Measurements from ENCODE around the gene ARHGAP8. TPM values are rescaled to one million over a fixed set of nuclear protein-coding genes. Genes with fewer than 3 reads are reported as not detected.

The ARHGAP8 gene
- polyA plus RNA-seq, 1 donor: 44.4 TPM

DNA sequence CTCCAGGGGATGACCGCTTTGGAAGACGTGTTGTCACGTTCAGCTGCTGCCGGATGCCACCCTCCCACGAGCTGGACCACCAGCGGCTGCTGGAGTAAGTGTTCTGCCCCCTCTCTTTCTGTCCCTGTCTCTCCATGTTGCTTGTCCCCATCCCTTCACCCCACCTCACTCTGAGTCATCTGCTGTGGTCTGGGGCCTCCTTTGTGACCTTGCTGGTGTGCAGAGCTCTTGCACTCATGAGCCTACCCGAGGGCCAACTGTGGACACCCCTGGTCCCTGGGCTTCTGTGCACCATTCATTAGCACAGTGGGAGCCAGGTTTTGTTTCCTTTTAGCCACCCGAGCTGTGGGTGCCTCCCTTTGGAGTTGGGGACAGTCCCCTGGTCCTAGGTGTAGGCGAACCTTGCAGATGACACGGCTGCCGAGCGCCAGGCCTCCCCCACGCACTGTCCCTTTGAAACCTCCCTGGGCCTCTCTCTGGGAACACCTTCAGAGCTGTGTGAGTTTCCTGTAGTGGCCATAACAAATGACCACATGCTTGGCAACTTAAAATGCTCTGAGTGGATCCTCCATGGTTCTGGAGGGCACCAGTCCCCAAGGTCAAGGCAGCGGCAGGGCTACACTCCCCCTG lies 49.8 kb downstream of the ARHGAP8 start:
- no peak for DNase-seq

DNA sequence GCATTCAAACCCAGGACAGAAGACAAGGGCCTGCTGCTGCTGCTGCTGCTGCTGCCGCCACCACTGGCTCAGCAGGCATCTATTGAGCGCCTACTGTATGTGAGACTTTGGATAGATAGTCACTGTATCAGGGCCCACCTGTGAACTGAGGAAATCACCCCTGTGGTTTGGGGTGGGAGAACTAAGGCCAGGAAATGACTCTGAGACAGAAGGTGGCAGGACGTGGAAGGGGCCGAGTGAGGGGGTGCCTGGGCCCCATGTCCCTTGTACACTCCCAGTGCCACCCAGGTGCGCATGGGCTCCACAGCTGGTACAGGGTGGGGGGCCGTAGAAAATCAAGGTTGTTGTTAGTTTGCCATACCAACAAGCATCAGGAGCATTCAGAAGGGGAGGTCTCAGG lies 50.6 kb downstream of the ARHGAP8 start:
- DNase-seq: no peak

DNA sequence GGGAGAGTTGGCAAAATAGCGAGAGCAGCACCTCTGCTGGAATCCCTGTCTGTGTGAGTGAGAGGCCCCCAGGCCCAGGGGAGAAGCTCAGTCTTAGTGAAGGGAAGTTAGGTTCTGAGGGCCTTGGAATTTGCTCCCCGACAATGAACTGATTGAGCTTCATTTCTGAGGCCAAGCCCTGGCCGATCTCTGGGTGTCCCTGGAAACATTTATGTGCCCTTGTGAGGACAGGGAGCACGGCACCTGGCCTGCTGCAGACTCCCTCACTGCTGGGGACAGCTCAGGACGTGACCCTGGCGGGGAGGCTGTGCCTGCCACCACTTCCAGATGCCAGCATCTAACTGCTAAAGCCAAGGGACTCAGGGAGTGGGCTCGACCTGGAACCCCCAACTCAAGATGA lies 52.0 kb downstream of the ARHGAP8 start:
- DNase-seq: no peak

DNA sequence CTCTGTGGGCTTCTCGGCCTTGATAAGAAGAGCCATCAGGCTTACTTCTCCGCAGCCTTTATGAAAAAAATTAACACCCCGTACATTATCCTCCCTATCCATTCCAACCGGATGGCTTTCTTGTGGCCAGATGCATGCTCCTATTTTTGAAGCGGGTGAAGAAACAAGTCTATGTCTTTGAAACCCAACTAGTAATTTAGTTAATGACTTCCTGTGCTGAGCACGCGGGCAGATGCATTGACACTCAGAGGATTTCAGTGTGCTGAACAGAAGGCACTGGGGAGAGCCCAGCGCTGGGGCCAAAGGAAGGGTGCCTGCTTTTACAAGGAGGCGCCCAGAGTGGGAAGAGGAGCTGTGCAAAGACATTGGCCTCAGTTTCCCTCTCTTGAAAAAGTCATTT lies 53.3 kb downstream of the ARHGAP8 start:
- DNase-seq: no peak

DNA sequence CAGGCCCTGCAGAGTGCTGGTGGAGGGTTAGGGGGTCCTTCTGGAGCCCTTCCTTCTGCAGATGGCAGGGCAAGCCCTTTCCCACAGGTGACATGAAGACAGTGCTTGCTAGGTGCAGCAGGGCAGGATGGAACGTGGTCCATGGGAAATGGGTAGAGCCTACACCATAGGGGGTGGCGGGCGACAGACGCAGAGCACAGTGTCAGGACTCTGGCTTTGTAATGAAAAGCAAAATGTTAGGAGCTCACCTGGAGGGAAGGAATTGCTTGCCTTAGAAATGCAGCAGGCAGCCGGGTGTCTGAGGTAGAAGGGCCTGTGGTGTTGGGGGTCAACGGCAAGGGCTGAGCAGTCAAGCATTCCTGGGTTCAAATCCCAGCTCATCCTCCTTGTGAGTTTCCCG lies 54.9 kb downstream of the ARHGAP8 start:
- no peak for DNase-seq

DNA sequence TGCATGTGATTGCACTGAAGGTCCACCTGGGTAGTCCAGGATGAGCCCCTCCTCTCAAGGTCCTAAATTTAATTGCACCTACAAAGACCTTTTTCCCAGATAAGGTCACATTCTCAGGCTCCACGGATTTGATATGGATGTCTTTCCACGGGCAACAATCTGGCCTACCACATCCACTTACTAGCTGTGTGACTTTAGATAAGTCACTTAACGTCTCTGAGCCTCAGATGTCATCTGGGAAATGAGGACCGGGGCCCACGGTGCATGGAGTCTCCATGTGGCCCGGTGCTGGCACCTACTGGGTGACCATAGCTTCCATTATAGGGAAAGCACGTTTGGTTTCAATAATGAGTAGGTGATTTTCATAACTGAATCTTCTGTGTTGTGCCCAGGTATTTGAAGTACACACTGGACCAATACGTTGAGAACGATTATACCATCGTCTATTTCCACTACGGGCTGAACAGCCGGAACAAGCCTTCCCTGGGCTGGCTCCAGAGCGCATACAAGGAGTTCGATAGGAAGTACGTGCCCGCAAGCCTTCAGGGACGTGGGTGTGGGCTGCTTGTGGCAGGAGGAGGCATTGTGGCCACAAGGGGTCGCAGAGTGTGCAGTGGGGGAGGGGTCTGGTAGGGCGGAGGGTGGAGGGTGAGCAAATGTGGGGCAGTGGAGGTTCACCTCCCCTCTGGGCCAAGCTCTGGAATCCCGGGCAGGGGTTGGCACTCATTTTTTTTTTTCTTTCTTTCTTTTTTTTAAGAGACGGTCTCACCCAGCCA lies 55.7 kb downstream of the ARHGAP8 start:
- DNase-seq: no peak

DNA sequence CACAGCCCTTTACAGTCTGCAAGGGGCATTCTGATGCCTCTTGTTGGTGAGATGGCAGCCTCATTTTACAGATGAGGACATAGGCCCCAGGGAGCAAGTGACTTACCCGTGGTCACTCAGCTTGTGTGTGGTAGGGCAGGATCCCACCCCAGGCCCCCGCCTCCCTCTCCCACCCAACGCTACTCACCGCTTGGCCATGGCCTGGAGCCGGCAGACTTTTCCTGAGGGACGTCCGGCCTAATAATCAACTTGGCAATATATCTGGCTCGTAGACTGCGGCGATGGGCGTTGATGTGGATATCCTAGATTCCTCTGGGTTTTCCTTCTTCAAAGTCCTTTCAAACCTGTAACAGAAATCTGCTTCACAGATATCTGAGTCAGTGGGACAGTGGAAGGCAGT lies 57.1 kb downstream of the ARHGAP8 start:
- no peak for DNase-seq

DNA sequence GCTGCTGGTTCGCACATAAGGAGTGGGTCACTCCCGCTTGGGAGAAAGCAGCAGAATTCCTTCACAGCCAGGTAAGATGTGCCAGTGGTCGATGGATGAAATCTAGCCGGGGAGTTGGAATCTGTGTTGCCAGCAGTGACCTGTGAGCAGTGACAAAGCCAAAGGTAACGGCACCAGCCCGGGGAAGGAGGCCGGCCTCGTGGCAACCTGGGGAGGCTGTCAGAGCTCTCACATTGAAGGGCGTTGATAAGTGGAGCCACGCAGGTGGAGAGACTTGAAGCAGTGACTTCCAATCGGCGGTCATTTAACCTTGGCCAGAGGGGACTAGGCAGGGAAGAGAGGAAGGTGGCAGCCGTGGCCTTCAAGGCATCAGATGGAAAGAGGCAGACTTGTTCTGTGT lies 58.8 kb downstream of the ARHGAP8 start:
- DNase-seq: no peak

DNA sequence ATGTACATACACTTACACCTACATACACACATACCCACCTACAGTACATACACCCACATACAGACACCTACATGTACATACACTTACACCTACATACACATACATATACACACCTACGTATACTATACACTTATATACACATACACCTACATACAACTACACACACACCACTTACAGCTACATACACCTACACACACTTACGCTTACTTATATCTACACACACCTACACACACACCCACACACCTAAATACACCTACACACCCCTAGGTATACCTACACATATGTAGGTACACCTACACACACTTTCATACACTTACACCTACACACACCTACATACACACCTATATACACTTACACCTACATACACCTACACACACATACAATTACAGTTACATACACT lies 61.0 kb downstream of the ARHGAP8 start:
- DNase-seq: no peak

DNA sequence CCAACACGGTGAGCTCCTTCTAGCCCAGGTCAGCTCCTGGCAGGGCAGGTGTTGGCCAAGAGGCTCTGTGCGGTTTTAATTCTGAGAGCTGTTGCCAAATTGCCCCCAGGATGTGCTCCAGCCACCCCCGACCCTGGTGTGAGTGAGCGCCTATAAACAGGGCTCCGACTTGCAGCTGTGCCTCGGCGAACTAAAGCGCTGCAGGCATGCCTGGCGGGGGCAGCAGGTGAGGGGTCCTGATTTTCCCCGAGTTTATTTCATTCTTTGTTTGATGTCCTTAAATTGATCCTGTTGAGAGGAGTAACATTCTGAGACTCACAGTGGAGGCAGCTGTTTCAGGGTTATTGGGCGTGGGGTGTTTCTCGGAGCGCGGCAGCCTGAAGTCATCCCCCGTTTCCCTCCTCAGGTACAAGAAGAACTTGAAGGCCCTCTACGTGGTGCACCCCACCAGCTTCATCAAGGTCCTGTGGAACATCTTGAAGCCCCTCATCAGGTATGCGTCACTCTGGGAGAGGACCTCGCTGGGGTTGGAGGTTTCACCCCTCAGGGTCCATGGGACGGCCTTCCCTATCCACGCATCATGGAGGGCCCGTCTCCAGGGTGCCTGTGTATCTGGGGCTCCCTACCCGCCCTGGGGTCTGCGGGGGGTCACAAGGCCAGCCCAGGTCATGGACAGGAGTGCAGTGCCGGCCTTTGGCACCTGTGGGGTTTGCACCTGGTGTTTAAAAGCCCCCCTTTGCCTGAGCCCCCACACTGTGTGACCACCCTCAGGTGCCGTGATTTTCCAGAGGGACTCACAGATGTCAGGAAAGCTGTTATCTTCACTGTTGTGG lies 62.1 kb downstream of the ARHGAP8 start:
- no peak for DNase-seq

DNA sequence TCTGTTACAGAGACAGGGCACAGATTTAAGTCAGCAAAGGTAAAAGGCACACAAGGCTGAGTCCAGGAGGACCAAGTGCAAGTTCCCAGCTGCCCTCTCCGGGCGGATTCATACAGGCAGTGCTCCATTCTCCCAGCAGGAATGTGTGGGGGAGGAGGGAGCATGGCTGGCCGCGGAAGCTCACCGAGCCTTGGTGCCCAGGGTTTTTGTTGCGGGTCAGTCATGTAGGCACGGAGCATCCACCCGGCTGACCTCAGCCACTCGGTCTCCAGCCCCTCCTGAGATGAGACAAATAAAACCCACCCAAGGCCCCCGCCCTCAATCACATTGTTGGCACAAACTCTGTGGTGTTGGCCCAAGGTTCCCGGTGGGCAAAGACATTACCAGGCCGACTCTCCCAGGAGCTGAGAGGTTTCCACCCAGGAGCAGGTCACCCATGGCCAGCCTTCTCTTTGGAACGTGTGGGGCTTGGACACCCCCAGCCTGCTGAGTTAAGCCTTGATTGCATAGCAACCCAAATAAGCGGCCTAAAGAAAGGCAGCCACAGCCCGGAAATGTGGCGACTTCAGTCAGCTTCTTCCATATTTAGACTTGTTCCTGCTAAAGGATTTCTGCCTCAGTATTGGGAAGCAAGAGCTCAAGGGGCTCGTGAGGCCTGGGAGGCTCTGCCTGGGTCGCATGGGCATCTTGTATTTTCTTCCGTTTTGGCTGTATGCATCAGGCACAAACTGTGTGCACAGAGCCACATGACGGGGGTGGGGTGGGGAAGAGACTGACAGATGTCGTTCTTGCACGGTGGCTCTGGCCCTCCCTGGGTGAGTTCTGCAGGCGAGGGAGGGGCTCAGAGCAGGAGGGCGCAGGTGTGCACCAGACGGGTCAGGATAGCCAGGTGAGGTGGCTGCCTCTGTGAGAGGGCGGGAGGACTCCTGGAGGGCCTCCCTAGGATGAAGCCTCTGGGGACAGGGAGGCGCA lies 63.0 kb downstream of the ARHGAP8 start:
- DNase-seq: peak; percentile 31

DNA sequence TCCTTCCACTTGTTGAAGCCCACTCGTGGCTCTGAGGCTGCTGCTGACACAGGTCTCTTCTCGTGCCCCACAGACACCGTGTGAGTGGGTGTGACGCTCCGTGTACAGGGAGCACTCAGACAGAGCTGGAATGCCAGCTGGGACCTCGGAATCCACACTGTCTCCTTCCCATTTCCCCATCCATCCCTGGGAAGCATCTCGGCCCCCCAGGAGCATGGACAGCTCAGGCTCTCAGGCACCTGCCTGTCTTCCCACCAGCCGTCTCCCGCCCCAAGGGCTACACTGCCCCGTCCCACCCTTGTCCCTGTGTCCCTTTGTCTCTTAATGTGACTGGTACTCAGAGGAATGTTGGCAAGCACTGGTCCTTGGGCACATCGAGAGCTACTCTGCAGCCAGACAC lies 63.8 kb downstream of the ARHGAP8 start:
- no peak for DNase-seq

DNA sequence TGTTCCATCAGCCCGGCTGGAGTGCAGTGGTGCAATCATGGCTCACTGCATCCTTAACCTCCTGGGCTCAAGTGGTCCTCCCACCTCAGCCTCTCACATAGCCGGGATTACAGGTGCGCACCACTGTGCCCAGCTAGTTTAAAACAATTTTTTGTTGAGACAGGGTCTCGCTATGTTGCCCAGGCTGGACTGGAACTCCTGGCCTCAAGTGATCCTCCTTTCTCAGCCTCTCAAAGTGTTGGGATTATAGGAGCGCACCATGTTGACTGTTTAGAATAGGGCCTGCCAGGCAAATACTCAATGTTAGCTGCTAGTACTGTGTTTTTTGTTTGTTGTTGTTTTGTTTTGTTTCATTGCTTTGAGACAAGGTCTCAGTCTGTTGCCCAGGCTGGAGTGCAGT lies 66.4 kb downstream of the ARHGAP8 start:
- no peak for DNase-seq

DNA sequence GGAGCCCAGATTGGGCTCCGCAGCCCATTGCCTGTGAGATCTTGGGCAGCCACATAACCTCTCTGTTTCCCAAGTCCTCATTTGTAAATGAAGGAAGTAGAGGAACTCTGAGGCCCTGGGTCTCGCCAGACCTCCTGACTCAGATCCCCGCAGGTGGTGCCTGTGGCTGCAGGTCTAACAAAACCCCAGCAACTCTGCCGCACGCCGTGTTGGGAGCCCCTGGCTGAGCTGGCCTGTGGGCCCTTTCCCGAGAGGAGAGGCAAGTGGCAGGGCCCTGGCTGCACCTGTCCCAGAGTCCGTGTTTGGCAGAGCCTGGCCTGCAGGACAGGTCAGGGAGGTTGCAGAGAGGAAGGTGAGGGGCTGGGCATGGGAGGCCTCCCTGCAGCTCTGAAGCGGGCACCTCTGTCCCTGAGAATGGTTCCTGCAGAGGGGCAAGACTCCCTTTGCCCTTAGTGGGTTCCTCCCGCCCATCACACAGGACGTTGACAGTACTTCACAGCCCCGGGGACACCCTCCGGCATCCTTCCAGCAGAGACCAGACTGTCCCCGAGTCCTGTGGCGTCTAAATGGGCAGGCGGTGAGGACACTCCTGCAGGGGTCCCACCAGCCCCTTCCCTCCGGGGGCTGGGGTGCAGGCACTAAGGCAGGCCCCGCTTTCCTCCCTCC lies 67.7 kb downstream of the ARHGAP8 start:
- DNase-seq: no peak

DNA sequence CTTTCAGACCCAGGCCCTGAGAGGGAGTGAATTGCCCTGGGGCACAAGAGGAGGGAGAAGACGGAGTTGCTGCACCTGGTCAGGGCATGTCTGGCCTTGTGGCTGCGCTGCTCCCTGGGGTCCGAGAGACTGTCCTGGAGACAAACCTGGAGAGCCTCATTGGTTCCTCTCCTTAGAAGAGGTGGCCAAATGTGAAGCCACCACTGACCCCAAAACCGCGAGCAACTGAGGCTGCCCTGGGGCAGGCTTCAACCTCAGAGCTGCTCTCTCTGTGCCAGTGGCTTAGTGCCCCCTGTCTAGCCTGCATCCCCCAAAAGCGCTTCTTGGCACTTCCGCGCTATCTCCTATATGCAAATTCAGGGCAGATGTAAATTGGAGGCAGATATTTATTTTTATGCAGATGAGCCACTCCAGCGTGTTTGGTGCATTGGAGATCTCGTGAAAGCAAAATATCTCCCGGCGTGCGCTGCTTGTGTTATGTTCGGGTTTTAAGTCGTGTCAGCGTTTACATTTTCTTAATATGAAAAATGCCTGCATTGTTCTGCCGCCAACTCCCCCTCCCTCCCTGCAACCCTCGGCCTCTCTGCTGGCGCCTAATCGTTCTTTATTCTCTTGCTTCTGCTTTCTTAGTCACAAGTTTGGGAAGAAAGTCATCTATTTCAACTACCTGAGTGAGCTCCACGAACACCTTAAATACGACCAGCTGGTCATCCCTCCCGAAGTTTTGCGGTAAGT lies 69.5 kb downstream of the ARHGAP8 start:
- no peak for DNase-seq

DNA sequence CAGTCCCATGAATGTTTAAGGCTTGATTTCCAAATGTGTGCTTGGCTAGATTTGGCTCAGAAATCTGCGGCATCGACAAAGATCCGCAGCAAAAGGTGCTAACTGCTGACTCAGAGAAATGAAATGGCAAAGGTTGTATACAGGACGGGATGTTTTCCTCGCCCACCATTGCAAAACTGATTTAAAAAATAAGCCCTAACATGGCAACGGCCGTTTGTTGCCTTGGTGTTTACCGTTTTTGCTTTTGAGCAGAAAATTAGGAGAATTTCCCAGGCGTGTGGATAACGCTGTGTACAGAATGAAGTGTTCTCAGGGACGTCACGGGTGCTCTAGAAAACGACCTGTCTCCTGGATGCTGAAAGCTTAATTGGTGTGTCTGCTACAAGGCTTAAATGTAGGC lies 70.2 kb downstream of the ARHGAP8 start:
- no peak for DNase-seq

DNA sequence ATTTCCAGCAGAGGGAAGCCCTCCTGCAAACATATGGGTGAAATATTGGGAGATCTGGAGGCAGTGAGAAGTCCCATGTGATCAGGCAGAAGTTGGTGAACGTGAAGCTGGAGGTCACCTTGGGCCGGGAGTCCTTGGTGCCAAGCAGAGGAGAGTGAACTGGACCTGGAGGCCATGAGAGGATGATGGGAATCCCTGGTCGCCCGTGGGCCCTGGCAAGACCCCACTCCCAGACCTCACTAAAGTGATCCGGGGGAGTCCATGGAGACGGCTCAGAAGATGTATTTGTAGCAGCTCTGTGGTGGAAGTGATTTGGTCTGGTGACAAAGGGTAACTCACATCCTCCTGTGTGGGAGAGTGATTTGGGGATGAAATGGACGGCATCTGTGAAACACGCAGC lies 71.0 kb downstream of the ARHGAP8 start:
- no peak for DNase-seq

DNA sequence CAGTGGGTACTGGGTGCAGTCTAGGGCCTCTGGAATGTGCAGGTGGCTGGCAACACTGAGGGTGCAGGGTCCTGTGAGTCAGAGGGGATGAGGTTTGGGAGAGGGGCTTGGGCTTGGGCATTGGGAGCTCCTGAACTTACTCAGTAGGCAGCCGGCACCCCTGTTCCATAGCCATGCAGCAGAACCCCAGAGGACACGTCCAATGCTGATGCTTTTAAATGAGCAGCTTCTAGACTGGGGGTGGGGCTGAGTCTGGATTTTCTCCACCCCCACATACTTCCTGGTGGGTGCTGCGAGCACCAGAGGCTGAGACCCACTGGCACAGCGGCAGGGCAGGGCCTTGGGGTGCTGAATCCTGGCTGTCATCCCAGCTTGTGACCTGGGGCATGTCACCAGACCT lies 71.4 kb downstream of the ARHGAP8 start:
- no peak for DNase-seq

DNA sequence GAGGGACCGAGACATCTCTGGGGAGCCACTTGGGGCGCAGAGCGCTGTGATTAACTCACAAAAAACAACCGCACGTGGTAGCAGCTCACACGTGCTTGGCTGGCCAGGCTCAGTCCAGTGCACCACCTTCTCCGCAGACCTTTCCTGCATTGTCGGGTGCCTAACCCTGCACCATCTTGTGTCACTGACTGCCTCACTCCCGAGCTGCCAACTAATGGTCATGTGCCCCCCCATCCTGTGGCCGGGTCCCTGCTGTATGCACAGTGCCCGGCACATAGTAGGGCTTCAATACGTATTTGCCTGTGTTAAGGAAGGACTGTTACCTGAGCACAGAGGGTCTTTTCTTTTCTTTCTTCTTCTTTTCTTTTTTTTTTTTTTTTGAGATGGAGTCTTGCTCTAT lies 71.9 kb downstream of the ARHGAP8 start:
- no peak for DNase-seq

DNA sequence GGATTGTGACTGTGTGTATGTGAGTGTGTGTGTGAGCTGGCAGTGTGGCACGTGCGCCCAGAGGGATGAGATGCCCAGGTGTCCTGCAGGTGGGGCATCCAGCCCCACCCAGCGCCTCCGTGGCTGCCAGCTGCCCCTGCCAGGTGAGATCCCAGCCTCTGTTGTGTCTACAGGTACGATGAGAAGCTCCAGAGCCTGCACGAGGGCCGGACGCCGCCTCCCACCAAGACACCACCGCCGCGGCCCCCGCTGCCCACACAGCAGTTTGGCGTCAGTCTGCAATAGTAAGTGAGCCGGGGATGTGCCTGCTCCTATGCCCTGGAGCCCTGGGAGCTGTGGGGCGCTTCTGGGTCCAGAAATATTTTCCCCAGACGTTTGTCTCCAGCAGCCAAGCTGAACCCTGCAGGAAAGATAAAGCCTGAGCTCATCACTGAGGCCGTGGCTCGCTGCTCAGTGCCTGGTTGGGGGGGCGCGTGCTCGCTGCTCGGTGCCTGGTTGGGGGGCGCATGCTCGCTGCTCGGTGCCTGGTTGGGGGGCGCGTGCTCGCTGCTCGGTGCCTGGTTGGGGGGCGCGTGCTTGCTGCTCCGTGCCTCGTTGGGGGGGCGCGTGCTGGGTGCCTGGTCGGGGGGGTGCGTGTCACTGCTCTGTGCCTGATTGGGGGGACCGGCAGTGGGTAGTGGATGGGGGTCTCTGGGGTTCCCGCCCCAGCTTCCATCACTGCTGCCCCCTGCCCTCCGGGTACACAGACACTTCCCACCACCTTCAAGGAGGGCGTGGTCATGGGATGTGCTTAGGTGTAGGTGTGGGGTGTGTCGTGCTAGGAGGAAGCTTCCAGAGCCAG lies 73.2 kb downstream of the ARHGAP8 start:
- DNase-seq: no peak

All from left kidney (tissue), 2 donors.